ENCODE measurements around the gene TOMM5.

Gene TOMM5

GRCh38 chr9:37561682-37562081 lies 30.7 kb downstream of the TOMM5 start:
- DNase-seq, result no peak

GRCh38 chr9:37559855-37560592 lies 32.4 kb downstream of the TOMM5 start:
- DNase-seq, result no peak

- no peak for DNase-seq
These were observed 33.3 kb downstream of the TOMM5 start for GRCh38 chr9:37559125-37559524.

DNA sequence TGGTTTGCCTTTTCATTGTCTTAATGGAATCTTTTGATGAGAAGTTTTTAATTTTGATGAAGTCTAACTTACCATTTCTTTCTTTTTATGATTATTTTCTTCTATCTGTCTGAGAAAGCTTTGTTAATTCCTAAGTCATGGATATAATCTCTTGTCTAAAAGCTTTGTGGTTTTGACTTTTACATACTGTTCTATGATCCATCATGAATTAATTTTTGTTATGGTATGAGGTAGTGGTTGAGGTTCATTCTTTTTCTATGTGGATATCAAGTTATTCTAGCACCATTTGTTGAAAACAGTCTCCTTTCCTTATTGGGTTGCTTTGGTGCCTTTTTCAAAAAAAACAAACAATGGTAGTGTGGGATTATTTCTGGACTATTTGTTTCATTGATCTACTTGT lies 36.6 kb downstream of the TOMM5 start:
- no peak for DNase-seq

DNA sequence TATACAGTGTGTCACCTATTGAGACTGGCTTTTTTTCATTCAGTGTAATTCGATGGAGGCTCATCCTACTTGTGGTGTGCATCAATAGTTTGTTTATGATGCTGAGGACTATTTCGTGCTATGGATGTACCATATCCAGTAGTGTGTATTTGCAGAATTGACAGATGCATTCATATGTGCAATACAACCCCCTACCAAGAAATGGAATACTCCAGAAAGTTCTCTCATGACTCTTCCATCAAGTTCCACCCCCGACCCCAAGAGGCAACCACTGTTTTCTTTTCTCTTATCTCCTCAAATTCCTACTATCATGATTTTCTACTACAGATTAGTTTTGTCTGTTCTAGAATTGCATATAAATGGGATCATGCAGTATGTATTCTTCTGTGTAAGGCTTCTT lies 38.1 kb downstream of the TOMM5 start:
- no peak for DNase-seq

DNA sequence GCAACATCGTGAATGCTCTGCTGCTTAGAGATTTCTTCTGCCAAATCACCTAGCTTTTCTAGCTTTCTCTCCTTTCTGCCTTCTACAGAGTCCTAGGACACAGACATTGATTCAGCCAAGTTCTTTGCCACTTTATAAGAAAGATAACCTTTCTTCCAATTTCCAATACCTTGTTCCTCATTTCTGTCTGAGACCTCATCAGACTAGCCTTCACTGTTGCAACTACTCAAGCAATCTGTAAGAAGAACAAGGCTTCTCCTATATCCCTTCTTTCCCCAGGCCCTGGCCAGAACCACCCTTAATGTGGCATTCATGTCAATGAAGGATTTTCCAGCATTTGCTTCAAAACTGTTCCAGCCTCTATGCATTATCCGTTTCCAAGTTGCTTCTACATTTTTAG lies 40.5 kb downstream of the TOMM5 start:
- DNase-seq, result no peak

DNA sequence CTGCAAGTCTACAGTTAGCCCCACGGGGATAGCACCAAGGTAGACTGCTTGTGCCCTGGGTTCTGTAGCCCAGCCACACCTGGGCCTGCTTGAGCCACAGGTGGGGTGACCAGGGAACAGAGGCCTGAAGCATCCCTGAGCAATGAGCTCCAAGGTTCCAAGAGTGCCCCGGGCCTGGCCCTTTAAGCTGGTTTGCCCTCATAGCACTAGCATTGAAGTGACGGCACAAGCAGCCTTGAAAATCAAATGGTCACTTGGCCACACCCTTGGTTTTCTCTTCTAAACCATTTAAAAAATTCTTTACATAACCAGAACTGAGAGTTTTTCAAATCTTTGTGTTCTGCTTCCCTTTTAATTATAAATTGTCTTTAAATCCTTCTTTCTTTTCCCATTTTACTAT lies 40.9 kb downstream of the TOMM5 start:
- DNase-seq, result no peak

DNA sequence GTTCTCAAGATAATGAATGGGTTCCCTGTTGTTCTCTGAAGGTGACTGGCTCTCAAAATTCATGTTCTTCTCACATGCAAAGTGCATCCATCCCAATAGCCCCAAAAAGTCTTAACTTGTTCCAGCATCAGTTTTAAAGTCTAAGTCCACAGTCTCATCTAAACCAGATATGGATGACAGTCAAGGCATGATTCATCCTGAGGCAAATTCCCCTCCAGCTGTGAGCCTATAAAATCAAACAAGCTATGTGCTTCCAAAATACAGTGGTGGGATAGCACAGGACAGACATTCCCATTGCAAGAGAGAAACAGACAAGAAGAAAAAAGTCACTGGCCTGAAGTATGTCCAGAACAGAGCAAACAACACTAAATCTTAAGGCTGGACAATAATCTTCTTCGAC lies 41.6 kb downstream of the TOMM5 start:
- DNase-seq, result no peak

DNA sequence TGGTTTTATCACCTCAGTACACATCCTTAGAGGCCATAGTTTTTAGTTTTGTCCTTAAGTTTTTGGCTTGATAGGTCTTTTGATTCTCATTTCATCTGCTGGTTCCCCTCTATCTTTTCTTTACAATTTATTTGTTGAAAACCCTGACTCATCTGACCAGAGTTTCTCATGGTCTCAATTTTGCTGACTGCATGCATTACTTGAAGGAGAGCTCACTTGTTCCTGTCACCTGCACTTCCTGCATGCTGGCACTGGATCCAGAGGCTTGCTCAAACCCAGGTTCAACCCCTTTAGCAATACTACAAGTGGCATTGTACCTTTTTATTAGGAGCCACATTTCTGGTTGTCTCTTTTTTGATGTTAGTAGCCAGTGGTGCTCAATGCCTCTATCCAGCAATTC lies 42.9 kb downstream of the TOMM5 start:
- no peak for DNase-seq

DNA sequence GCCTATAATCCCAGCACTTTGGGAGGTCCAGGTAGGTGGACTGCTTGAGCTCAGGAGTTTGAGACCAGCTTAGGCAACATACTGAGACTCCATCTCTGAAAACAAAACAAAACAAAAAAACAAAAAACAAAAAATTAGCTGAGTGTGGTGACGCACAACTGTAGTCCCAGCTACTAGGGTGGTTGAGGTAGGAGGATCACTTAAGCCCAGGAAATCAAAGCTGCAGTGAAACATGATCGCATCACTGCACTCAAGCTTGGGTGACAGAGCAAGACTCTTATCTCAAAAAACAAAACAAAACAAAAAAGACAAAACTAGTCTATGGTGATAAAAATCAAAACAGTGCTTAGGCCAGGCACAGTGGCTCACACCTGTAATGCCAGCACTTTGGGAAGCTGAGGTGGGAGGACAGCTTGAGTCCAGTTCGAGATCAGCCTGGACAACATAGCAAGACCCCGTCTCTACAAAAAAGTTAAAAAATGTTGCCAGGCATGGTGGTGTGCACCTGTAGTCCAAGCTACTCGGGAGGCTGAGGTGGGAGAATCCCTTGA lies 45.0 kb downstream of the TOMM5 start:
- no peak for DNase-seq

GRCh38 chr9:37543468-37543867 lies 48.9 kb downstream of the TOMM5 start:
- no peak for DNase-seq

GRCh38 chr9:37542895-37543294 lies 49.5 kb downstream of the TOMM5 start:
- DNase-seq, result no peak

- DNase-seq, result no peak
These were observed 49.9 kb downstream of the TOMM5 start for GRCh38 chr9:37542488-37542887.

GRCh38 chr9:37541465-37541864 lies 50.9 kb downstream of the TOMM5 start:
- no peak for DNase-seq

GRCh38 chr9:37540634-37541033 lies 51.8 kb downstream of the TOMM5 start:
- no peak for DNase-seq

GRCh38 chr9:37539634-37540033 lies 52.8 kb downstream of the TOMM5 start:
- DNase-seq, result no peak
